HG03342 (cell line): ENCODE results near the gene SPINT1.
A peak's percentile ranks its signal among the peaks of the same experiment; 100 is the strongest.

Experiments used
- ATAC-seq: cut with Tn5 transposase; IDR thresholded peaks from one replicate; pipeline ENCODE4 v1.9.1; 2021; ENCODE audit warnings: mild to moderate bottlenecking, moderate library complexity; ENCODE audit not compliant: unreplicated experiment

Gene SPINT1

DNA sequence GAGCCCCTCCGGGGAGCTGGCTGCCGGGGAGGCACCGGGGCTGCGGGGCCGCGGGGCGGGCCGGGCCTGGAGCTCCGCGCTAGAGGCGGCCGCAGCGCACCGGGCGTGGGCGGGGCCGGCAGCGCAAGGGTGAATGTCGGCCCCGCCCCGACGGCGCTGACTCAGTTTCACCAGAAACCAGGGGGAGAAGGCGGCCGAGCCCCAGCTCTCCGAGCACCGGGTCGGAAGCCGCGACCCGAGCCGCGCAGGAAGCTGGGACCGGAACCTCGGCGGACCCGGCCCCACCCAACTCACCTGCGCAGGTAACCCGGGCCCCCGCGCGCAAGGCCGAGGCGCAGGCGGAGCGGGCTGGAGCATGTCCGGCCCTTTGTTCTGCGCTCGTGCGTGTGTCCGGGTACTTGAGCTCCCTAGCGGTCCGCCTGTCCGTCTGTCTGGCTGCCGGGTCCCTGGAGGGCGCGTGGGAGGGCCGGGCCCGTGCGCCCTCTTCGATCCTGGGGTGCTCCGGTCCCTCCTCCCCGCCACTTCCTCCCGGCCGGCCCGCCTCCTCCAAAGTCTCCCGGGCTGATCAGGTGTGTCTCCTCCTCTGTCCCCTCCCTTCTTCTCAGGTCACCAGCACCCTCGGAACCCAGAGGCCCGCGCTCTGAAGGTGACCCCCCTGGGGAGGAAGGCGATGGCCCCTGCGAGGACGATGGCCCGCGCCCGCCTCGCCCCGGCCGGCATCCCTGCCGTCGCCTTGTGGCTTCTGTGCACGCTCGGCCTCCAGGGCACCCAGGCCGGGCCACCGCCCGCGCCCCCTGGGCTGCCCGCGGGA lies at the start of gene SPINT1:
Gene SPINT1 (plus strand): TSS at position 164 of the 811 bp plus-strand sequence. CDS start 507 bp downstream, at position 671.
- no peak for ATAC-seq

DNA sequence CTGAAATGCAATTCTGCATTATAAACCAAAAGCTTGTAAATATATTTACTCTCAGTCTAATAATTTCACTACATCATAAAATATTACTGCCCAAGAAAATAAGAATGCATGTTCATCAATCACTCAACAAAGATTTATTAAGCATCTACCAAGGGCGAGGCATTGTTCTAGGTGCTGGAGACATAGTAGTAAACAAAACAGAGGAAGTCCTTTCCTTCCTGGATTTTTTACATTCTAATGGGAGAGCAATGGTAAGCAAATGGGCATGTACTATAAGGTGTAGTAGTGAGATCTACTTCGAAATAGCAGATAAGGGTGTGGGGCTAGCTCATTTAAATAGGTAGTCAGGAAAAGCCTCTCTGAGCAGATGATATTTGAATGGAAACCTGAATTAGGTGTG lies 47.8 kb upstream of the SPINT1 start:
- no peak for ATAC-seq

DNA sequence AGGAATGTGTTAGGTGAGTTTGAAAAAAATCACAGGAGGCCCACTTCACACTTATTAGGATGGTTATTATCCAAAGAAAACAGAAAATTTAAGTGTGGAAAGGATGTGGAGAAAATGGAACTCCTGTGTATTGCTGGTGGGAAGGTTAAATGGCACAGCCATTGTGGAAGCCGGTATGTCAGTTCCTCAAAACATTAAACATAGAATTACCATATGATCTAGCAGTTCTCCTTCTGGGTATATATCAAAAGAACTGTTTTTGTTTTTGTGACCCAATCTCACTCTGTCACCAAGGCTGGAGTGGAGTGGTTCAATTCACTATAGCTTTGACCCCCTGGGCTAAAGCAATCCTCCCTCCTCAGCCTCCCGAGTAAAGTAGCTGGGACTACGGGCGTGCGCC lies 47.3 kb upstream of the SPINT1 start:
- ATAC-seq: no peak

GRCh38 chr15:40799523-40799922 lies 44.3 kb upstream of the SPINT1 start:
- ATAC-seq: no peak

- ATAC-seq: no peak
These were observed 40.8 kb upstream of the SPINT1 start for GRCh38 chr15:40803076-40803475.

GRCh38 chr15:40803688-40804087 lies 40.2 kb upstream of the SPINT1 start:
- ATAC-seq: no peak

- no peak for ATAC-seq
These were observed 37.2 kb upstream of the SPINT1 start for GRCh38 chr15:40806672-40807027.

- ATAC-seq: peak; percentile 93
These were observed 36.6 kb upstream of the SPINT1 start, which contains the start of the genes DNAJC17 and ZFYVE19 for GRCh38 chr15:40807028-40807887. TSS of gene DNAJC17 (minus strand) at chr15:40807473. CDS start at chr15:40807446, 27 bp downstream. TSS of gene ZFYVE19 (plus strand) at chr15:40807089. CDS start at chr15:40807590, 501 bp downstream.

DNA sequence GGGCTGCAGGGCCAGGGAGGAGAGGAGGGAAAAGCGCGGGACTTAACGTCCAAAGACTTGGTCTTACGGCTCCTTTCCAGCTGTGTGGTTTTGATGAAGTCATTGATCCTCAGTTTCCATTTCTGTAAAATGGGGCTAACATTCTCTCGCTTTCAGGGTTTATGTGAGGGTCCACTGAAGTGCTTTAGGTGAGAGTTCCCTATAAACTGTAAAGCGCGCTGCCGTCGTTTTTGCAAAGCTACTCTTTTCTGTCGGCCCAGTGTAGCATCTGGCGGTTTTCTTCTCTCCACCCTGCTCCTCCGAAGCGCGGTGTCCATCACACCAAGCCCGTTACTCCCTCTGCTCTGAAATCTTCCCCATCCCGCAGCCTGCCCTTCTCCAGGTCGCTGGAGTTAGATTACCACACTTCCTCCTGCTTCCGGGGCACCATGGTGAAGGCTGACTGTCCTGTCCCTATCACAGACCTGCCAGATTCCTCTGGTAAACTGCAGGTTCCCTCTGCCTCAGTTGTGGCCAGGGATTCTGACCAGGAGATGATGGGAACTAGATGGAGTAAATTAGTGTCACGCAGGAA lies 35.9 kb upstream of the SPINT1 start:
- ATAC-seq: no peak

GRCh38 chr15:40808861-40809450 lies 34.9 kb upstream of the SPINT1 start:
- no peak for ATAC-seq

DNA sequence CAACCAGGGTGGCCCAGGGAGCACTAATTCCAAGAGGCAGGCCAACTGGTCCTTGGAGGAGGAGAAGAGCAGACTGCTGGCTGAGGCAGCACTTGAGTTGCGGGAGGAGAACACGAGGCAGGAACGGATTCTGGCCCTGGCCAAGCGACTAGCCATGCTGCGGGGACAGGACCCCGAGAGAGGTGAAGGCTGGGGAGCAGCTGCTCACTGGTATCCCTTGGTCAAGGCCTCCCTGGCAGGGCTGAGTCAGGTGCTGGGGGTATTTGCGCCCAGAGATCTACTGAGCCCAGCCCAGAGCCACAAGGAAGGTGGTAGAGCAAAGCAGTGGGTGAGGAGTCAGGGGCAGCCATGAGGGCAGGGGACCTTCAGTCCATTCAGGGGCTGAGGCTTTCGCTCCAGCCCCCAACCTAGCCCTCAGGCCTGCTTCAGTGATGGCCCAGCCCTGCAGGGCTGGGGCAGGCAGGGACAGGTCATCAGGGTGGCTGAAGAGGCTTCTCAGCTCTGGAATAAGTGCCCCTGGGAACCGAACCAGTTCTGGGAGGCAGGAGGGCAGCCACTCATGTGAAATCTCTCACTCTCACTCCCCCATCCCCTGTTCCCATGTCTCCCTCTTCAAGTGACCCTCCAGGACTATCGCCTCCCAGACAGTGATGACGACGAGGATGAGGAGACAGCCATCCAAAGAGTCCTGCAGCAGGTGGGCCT lies 31.0 kb upstream of the SPINT1 start:
- no peak for ATAC-seq

- no peak for ATAC-seq
These were observed 28.7 kb upstream of the SPINT1 start for GRCh38 chr15:40815042-40815698.

GRCh38 chr15:40819048-40819447 lies 24.8 kb upstream of the SPINT1 start:
- ATAC-seq: no peak

DNA sequence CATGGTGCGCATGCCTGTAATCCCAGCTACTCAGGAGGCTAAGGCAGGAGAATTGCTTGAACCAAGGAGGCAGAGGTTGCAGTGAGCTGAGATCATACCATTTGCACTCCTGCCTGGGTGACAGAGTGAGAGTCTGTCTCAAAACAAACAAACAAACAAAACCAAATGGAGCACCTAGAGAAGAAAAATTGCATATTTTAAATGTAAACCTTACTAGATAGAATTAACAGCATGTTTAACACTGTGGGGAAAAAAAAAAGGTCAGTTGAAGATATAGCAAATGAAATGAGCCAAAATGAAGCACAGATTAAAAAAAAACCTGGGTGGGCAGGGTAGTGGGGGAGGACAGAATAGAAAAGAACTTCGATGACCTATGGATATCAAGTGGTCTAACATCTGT lies 22.7 kb upstream of the SPINT1 start:
- no peak for ATAC-seq

DNA sequence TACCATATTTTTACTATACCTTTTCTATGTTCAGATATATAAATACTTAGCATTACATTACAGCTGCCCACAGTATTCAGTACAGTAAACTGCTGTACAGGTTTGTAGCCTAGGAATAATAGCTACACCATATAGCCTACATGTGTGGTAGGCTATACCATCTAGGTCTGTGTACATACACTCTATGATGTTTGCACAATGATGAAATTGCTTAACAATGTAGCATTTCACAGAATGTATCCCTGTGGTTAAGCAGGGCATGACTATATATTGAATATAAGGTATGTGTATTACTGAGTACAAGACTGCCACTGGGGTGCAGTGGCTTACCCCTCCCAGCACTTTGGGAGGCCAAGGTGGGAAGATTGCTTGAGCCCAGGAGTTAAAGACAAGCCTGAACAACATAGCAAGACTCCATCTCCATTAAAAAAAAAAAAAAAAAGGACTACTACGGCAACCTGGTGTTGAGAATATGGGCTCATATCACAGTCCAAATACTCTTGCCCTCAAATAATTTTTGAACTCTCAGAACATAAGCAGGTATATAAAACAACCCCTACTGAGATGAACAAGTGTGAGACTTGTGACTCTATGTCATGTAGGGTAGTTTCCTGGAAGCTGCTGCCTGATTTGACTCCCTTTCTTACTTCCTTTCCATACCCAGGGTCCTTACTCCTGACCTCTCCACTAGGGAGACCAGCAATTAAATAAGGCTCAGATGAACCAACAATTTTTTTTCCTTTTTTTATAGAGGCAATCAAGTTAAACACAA lies 20.1 kb upstream of the SPINT1 start:
- no peak for ATAC-seq

GRCh38 chr15:40825661-40826422 lies 18.0 kb upstream of the SPINT1 start:
- no peak for ATAC-seq

DNA sequence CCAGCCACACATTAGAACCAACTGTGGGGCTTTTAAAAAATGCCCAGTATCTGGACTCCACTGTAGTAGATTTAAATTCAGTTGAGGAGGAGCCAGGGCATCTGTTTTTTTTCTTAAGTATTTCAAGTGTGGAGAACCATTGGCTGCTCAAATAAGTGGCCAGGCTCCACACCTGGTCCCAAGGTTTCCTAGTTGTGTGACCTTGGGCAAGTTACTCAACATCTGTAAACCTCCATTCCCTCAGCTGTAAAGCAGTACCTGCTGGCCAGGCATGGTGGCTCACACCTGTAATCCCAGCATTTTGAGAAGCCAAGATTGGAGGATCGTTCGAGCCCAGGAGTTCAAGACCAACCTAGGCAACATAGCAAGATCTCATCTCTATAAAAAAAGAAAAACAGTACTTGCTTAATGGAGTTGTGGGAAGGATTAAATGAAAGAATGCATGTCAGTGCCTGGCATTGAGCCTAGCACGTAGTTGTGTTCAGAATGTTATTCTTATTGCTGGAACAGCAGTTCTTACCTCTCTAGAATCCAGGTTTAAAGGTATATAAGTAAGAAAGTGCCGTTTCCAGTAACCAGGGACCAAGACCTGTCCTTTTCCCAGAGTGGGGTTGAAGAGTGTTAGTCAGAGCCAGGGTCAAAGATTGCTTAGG lies 17.3 kb upstream of the SPINT1 start:
- ATAC-seq: no peak

DNA sequence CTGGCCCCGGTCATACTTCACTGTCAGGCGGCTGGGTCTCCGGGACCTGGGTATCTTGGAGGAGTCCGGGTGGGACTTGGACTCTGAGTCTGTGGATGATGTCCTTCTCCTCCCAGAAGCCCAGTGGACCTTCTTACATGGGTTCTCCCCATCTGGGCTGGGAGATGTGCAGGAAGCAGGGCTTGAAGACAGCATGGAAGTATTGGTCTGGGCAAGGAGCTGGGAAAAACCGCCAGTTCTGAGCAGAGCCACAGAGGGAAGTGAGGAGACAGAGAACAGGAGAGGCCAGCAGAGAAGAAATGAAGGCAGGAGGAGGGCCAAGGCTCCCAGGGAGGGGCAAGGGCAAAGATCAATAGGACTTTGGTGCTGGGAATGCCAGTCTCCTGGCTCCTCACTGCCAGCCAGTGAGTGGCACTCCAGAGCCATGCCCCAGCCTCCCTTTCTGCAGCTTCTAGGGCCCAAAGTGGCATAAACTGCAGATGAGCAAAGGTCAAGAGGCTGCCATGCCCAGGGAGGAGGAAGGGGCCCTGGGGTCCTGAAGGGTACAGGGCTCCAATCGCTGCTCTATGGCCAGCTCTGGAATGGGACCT lies 15.3 kb upstream of the SPINT1 start, which contains the start of gene PPP1R14D:
Gene PPP1R14D (minus strand): TSS at position 262 of the 590 bp plus-strand sequence. CDS start 67 bp downstream, at position 195.
- ATAC-seq: no peak
